Tongue (tissue), 2 donors: ENCODE data around the gene SBF1. TPM values are rescaled to one million over a fixed set of nuclear protein-coding genes. Genes with fewer than 3 reads are reported as not detected.

Experiments used
- DNase-seq: peaks from one replicate; pipeline ENCODE4 v3.0.0-alpha.2; 2015
- total RNA-seq: library from RNA; depleted of rRNA; stranded (reverse); fragments of >200 nt; gene quantifications from one replicate; pipeline ENCODE4 v1.2.3, GENCODE V29; 2014

Gene SBF1
- total RNA-seq, 1 donor from 2014 or later, result 61.7 TPM

GRCh38 chr22:50485221-50486131 lies 10.6 kb upstream of the SBF1 start:
- DNase-seq, result no peak

- no peak for DNase-seq
Observed at GRCh38 chr22:50483977-50484853, 9.4 kb upstream of the SBF1 start.

- DNase-seq, result no peak
Observed at GRCh38 chr22:50483556-50483955, 8.7 kb upstream of the SBF1 start.

DNA sequence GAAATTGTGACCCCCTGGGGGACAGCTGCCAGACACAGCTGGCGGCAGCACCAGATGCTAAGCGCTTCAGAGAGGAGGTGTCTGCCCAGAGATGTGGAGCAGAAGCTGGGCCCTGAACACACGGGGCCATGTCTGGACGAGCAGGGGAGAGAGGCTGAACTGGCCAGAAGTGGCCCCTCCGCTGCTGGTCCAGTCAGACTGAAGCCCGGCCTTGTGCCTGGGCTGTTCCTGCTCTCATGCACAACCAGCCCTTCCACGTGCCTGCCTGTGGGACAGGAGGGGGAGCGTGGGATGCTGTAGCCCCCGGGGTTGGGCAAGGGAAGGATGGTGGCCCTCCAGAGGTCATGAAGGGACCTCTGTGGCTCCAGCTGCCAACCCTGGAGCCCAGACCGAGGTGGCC lies 8.3 kb upstream of the SBF1 start:
- no peak for DNase-seq

- DNase-seq, result peak; percentile 20
Observed at GRCh38 chr22:50482107-50483074, 7.6 kb upstream of the SBF1 start.

GRCh38 chr22:50481440-50482106 lies 6.7 kb upstream of the SBF1 start, which contains the start of gene ADM2:
TSS of gene ADM2 (plus strand) at chr22:50481543. CDS start at chr22:50481848, 305 bp downstream.
- no peak for DNase-seq

DNA sequence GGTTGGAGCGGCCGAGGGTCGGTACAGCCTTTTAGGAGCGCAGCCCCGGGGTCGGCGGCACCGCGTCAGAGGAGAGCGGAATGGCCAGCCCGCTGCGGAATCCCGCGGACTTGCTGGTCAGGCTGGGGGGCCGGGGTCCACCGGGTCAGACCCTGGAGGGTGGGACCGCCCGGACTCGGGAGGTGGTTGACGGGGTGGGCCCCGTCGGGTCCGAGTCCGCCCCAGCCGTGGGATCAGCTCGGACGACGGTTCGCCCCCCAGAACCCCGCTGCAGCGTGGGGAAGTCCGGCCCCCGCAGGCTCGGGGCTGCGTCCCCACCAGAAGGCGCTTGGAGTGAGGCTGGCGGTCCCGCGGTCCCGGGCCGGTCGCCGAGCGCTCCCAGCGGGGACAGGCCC lies 6.2 kb upstream of the SBF1 start:
- DNase-seq, result no peak

DNA sequence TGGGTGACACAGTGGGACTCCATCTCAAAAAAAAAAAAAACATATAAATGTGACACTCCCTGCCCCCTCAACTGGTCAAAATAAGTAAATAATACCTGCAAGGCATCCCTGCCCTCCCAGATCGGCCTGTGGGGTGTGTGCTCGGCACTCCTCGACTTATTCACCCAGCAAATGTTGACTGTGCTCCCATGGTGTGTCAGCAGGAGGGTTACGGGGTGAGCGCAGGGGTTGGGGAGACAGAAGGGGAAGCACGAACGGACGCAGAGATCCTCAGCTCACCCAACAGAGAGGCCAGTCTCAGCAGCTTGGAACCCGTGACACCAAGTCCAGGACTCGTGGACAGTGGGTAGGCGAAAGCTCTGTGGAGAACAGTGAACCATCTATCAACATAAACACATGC lies 4.9 kb upstream of the SBF1 start:
- DNase-seq, result no peak

DNA sequence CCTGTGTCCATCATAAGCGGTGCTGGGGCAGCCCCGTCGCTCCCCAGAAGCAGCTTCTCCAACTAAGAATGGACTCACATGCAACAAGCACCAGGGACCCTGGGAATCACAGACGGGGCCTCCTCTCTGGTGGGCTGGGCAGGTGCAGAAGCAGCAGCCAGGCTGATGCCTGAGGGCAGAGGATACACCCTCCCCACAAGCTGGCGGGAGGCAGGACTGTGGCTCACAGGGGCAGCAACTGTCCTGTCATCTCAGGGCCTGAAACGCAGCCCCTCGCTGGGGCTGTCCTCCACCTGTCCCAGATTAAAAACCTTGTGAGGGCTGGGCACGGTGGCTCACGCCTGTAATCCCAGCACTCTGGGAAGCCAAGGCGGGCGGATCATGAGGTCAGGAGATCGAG lies 3.1 kb upstream of the SBF1 start:
- no peak for DNase-seq

DNA sequence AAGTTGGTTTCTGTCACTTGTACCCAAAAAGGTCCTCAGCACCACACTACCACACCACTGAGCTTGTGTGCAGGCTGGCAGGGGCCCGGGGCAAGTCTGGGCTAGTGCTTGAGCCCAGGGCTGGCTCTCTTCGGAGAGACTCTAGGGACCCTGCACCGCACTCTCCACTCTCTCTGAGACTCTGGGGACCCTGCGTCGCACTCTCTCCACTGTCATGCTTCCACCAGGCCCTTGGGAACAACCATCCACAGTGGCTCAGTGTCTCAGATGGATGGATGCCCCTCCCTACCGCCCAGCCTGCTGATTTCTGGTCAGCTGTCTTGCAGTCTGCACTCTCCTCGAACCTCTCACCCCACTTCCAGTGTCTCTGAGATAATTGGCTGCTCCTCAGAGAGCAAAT lies 2.0 kb upstream of the SBF1 start:
- DNase-seq, result no peak

- no peak for DNase-seq
Observed at GRCh38 chr22:50475652-50476002, 792 bp upstream of the SBF1 start.

DNA sequence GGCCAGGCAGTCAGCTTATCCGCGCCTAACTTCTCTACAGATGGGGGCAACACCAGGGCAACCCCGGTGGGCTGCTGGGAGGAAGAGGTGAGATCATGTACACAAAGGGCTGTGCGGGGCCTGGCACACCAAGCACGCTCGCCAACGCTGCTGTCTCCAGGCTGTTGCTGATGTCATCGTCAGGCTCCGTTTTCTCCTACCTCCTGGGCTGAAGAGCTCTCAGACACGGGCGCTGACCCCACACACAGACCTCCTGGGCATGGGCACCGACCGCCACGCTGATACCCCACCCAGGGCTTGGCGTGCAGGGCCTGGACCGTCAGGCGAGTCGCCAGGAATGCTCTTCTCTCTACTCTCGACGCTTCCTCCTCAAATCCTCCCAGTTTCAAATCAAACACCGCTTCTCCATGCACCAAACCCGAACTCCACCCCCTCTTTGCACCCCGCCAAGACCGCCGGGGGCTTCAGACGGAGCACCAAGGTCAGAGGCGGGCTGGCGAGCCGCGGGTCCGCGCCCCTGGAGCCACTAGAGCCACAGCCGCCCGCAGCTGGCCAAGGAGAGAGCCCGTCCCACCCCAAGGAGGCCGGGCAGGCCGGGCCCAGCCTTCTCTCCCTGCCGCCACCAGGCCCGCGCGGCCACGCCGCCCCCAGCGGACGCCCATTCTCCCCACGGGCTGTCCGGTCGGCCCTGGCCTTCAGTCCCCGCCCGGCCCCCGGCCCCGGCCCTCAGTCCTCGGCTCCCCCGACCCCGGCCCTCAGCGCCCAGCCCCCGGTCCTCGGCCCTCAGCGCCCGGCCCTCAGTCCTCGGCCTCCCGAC lies 772 bp downstream of the SBF1 start:
- peak; percentile 56 for DNase-seq

GRCh38 chr22:50473088-50473487 lies 1.7 kb downstream of the SBF1 start:
- DNase-seq, result no peak

DNA sequence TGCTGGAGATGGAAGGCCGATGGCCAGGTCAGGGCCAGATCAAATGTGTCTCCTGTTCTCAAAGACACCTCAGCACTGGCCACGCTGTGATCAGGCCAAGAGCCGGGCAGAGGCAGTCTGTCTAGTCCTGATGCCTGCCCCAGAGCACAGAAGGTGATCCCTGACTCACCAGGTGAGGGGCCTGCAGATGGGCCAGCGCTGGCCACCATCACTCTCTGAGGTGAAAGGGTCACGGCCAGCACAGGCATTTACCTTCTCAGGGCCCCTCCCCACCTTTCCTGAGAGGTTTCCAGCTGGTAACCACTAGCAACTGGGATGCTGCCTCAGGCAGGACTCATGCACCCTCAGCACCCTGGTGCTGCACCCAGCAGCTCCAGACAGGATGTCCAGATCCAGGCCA lies 2.9 kb downstream of the SBF1 start:
- DNase-seq, result no peak

GRCh38 chr22:50471197-50471847 lies 3.5 kb downstream of the SBF1 start:
- no peak for DNase-seq

GRCh38 chr22:50470491-50470890 lies 4.3 kb downstream of the SBF1 start:
- no peak for DNase-seq

DNA sequence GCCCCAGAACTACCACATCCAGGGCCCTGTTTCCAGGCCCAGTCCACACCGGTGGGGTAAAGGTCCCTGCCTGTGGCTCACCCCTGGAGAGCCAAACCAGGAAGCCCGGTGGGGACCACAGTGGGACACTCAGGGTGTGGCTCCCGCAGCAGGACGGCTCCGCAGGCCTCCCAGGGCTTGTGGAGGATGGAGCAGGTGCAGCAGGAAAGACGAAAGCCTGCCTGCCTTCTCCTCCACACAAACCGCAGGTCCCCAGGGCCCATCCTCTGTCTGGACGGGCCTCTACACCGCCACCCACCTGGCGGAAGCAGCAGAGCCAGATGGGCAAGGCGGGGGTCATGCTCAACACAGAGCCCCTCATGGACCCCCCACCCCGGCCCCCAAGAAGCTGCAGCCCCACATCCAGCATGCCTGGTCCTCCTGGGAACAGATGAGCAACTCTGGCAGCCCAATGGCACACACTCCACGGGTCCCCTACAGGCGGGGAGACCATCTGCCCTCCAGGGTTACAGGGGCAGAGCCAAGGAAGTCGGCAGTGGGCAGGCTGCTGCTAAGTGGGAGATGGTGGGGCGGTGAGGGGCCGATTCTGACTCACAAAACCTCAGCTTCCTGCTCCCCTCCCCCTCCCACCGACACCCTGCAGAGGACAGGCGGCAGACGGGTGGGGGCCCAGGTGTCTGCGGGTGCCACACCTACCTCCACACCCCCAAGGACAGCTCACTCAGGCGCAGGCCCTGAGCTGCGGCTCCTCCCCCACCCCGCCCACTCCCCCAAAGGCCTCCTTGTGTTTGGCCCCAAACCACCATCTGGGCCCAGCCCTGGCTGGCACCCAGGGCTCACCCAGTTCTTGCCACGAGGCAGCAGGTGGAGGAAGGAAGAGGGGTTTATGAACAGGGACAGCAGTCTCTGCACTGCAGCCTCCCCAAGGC lies 5.2 kb downstream of the SBF1 start:
- peak; percentile 40 for DNase-seq

GRCh38 chr22:50468626-50469025 lies 6.2 kb downstream of the SBF1 start:
- no peak for DNase-seq
